ENCODE results near the gene AZGP1.
"Not testable (repeated sequence)": the region's sequence is repeated elsewhere in the genome, so short reads cannot be mapped to it uniquely, and the experiment has no call there.

DNA sequence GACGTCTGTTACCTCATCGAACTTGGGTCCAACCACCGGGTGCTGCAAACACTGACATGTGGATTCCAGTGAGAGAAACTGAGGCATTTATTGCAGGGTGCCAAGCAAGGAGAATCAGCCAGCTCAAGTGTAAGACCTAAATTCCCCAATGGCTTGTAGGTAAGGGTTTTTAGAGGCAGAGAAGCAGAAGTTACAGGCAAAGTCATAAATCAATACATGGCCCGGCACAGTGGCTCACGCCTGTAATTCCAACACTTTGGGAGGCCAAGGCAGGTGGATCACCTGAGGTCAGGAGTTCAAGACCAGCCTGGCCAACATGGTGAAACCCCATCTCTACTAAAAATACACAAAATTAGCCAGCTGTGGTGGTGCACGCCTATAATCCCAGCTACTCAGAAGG lies 15.7 kb upstream of the AZGP1 start:
- TF ChIP-seq, protein P1, sequence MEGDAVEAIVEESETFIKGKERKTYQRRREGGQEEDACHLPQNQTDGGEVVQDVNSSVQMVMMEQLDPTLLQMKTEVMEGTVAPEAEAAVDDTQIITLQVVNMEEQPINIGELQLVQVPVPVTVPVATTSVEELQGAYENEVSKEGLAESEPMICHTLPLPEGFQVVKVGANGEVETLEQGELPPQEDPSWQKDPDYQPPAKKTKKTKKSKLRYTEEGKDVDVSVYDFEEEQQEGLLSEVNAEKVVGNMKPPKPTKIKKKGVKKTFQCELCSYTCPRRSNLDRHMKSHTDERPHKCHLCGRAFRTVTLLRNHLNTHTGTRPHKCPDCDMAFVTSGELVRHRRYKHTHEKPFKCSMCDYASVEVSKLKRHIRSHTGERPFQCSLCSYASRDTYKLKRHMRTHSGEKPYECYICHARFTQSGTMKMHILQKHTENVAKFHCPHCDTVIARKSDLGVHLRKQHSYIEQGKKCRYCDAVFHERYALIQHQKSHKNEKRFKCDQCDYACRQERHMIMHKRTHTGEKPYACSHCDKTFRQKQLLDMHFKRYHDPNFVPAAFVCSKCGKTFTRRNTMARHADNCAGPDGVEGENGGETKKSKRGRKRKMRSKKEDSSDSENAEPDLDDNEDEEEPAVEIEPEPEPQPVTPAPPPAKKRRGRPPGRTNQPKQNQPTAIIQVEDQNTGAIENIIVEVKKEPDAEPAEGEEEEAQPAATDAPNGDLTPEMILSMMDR (IDR thresholded peaks at IDR 0.05; ENCODE audit: low read length) = not testable (repeated sequence)
- not testable (repeated sequence) for TF ChIP-seq EZH2 (IDR thresholded peaks at IDR 0.05; ENCODE audit: borderline replicate concordance, low read length)
